ENCODE results near the gene UBD. TPM values are rescaled to one million over a fixed set of nuclear protein-coding genes. Genes with fewer than 3 reads are reported as not detected.

UBD gene
- total RNA-seq, 2 donors from 2014 or later, result not detected

DNA sequence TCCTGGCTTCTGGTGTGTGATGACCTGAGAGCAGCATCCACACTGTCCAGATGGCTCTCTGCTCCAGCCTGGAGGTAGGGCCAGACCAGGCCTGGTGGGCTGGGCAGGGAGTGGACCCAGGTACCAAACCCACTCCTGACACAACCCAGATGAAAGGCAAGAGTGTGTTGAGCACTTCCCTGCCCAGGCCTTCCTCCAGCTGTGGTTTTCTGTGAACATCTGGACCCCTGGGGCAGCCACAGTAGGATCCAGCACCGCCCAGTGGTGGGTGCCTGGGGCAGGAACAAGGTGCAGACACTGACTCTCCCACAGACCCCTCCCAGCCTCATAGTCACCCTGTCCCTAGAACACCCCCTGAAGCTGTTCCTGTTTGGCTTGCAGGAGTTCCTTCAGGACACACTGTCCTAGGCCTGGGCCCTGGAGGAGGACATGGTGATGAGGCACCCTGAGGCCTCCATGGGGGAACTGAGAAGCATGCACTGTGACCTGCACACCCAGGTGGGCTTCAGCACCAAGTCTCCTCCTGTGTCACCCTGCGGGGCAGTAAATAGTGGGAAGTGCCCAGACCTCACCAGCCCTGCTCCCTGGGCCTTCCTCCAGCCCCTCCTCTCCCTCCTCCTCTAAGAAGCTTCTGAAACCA, 28.7 kb downstream of the UBD start:
- H3K27ac ChIP-seq, result no peak overlapping the region
- no peak overlapping the region for H3K4me3 ChIP-seq
- no peaks in the 10 kb centered on the region for H3K36me3 ChIP-seq
- H3K9me3 ChIP-seq, result no peaks in the 10 kb centered on the region
- H3K4me1 ChIP-seq, result no peaks in the 10 kb centered on the region
- TF ChIP-seq, protein P1, sequence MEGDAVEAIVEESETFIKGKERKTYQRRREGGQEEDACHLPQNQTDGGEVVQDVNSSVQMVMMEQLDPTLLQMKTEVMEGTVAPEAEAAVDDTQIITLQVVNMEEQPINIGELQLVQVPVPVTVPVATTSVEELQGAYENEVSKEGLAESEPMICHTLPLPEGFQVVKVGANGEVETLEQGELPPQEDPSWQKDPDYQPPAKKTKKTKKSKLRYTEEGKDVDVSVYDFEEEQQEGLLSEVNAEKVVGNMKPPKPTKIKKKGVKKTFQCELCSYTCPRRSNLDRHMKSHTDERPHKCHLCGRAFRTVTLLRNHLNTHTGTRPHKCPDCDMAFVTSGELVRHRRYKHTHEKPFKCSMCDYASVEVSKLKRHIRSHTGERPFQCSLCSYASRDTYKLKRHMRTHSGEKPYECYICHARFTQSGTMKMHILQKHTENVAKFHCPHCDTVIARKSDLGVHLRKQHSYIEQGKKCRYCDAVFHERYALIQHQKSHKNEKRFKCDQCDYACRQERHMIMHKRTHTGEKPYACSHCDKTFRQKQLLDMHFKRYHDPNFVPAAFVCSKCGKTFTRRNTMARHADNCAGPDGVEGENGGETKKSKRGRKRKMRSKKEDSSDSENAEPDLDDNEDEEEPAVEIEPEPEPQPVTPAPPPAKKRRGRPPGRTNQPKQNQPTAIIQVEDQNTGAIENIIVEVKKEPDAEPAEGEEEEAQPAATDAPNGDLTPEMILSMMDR (IDR thresholded peaks at IDR 0.05), result no peak
- H3K27me3 ChIP-seq, result no peaks in the 10 kb centered on the region
- DNase-seq (ENCODE audit: low spot score), result no peak

DNA sequence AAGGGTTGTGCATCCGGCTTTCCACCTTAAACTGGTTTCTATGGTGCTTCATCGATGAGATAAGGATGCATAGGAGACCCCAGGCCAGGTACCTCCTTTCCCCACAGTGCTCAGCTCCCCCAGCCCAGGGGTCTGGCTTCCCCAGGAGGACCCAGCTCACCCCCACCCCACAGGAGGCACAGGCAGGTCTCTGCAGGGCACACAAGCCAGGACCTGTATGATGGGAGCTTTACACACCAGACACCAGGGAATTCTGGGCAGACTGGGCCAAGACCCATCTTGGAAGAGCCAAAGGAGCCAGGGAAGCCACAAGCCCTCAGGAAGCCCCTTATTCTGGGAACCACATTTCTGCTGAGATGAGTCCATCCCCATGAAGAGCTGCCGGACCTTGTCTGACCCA, 29.6 kb downstream of the UBD start:
- no peaks in the 10 kb centered on the region for H3K9me3 ChIP-seq
- no peak overlapping the region for H3K4me3 ChIP-seq
- no peaks in the 10 kb centered on the region for H3K27me3 ChIP-seq
- H3K27ac ChIP-seq, result no peak overlapping the region
- H3K4me1 ChIP-seq, result no peaks in the 10 kb centered on the region
- no peaks in the 10 kb centered on the region for H3K36me3 ChIP-seq
- TF ChIP-seq, protein P1 (IDR thresholded peaks at IDR 0.05), result no peak
- DNase-seq (ENCODE audit: low spot score), result no peak

DNA sequence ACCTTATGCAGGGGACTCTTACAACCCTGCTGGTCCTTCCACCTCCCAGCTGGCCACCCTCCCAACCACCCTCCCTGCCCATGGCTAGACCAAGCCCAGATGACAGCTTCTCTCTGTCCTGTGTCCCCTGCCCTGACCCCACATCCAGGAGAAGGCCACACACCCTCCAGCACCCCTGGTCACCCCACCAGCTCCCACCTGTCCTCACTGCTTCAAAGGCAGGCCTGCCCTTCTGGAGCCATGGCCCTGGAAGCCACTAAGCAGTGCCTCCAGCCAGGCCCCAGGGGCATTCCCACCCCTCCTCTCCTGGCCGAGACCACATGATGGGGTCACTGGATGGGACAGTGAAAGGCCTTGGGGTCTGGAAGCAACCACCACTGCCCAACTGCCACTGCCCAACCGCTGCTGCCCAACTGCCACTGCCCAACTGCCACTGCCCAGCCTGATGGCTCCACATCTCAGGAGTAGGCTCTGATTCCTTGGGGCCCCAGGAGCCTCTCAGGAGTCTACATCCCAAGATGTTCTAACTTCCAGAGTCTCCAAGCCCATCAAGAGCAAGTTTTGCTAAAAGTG, 30.5 kb downstream of the UBD start:
- DNase-seq (ENCODE audit: low spot score), result no peak
- Histone ChIP-seq H3K27ac (no peak overlapping the region), H3K9me3 (no peaks in the 10 kb centered on the region), H3K27me3 (no peaks in the 10 kb centered on the region), H3K4me1 (no peaks in the 10 kb centered on the region), H3K4me3 (no peak overlapping the region), H3K36me3 (no peaks in the 10 kb centered on the region)
- TF ChIP-seq, protein P1 (IDR thresholded peaks at IDR 0.05), result no peak

DNA sequence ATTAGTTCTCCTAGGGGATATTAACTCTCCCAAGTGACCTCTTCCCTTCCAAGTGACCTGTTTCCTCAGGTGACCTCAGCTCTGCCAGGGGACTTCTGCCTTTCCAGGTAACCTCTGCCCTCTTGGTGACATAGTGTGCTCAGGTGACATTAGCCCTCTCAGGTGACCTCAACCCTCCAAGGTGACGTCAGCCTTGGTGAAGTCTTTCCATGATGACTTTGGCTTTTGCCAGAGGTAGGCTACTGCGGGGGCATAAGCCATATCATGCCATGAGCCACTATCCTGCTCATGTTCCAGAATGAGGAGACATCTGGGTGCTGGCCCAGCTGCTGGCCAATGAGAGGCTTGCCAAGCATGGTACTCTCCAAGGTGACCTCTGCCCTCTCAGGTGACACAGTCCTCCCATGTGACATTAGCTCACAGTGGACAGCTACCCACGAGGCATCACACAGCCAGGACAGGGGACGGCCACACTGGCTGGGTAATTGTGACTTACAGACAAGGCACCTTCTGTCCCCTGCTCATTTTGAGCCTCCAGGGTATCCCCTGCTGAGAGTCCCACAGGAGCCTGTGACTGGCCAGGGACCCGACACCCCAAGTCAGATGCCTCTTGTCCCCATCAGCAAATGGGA, 31.1 kb downstream of the UBD start:
- Histone ChIP-seq H3K27me3 (no peaks in the 10 kb centered on the region), H3K9me3 (no peaks in the 10 kb centered on the region), H3K36me3 (no peaks in the 10 kb centered on the region), H3K27ac (no peak overlapping the region), H3K4me3 (no peak overlapping the region), H3K4me1 (no peaks in the 10 kb centered on the region)
- DNase-seq (ENCODE audit: low spot score), result no peak
- TF ChIP-seq, protein P1 (IDR thresholded peaks at IDR 0.05), result no peak

DNA sequence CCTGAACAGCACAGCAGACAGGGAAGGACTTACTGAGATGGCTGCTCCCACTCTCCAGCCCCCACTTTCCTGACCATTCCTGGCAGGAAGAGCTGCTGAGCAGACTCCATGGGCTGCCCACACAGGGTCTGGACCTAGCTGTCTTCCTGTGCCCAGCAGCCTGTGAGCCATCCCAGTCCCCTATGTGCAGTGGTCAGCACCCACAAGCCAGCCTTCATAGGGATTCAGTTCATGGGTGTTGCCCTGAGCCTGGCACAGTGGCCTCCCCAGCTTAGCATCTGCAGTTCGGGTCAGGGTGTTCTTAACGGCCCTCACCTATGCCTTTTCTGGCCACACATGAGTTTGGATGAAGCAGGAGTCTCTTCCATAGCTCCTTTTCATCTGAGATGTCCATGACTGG, 32.0 kb downstream of the UBD start:
- DNase-seq (ENCODE audit: low spot score), result no peak
- no peak overlapping the region for H3K4me3 ChIP-seq
- TF ChIP-seq, protein P1 (IDR thresholded peaks at IDR 0.05), result no peak
- H3K27ac ChIP-seq, result no peak overlapping the region
- no peaks in the 10 kb centered on the region for H3K27me3 ChIP-seq
- H3K36me3 ChIP-seq, result no peaks in the 10 kb centered on the region
- H3K9me3 ChIP-seq, result no peaks in the 10 kb centered on the region
- H3K4me1 ChIP-seq, result no peaks in the 10 kb centered on the region

All from right atrium auricular region (tissue), 2 donors.